Vagina (tissue), 2 donors: ENCODE data around the gene COX7A2L.

Source experiments
- POLR2A ChIP-seq, 2 donors: fragments of 450-650 bp; IDR thresholded peaks; one replicate each; pipeline ENCODE4 v1.6.1; 2017; ENCODE audit warnings: antibody characterized with exemption in 2 of 2, mild to moderate bottlenecking in 2 of 2, moderate library complexity in 2 of 2
- POLR2AphosphoS5 ChIP-seq, 2 donors: sonication (generic); formaldehyde crosslinking; IDR thresholded peaks; one replicate each; pipeline ENCODE4 v1.9.0; 2017; ENCODE audit warnings: antibody characterized with exemption in 2 of 2, mild to moderate bottlenecking in 2 of 2, low read depth in 1 of 2; ENCODE audit not compliant: insufficient read depth in 1 of 2
- TF ChIP-seq, protein P1 (sequence below), 3 experiments: fragments of 450-650 bp in 2 of 3; fragments of 200-600 bp in 1 of 3; sonication (generic) in 1 of 3; IDR thresholded peaks; one replicate each; pipeline ENCODE4 v1.5.1; 2017 to 2019; ENCODE audit warnings: antibody characterized with exemption in 3 of 3, mild to moderate bottlenecking in 2 of 3, moderate library complexity in 2 of 3

DNA sequence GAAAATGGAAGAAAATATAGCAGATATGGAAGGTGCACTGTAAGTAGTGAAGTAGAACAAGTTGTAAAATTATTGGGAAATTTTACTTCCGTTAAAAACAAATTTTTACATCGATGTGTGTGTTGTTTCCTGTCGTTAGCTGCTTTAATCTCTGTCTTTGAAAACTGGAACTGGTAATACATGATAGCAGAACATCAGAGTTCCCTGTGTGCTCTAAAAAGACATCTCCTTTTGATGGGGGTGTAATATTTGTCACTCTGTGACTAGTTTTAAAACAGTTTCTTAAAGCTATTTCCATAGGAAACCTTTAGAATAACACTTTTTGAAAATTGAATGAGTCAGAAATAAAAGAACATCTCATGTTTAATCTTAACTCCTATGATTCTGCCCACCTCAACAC lies 43.5 kb downstream of the COX7A2L start:
- TF ChIP-seq POLR2AphosphoS5 (IDR thresholded peaks at IDR 0.05; ENCODE audit: insufficient read depth in 1 of 2, low read depth in 1 of 2) (no peak), POLR2A (IDR thresholded peaks at IDR 0.05) (no peak)
- TF ChIP-seq, protein P1, sequence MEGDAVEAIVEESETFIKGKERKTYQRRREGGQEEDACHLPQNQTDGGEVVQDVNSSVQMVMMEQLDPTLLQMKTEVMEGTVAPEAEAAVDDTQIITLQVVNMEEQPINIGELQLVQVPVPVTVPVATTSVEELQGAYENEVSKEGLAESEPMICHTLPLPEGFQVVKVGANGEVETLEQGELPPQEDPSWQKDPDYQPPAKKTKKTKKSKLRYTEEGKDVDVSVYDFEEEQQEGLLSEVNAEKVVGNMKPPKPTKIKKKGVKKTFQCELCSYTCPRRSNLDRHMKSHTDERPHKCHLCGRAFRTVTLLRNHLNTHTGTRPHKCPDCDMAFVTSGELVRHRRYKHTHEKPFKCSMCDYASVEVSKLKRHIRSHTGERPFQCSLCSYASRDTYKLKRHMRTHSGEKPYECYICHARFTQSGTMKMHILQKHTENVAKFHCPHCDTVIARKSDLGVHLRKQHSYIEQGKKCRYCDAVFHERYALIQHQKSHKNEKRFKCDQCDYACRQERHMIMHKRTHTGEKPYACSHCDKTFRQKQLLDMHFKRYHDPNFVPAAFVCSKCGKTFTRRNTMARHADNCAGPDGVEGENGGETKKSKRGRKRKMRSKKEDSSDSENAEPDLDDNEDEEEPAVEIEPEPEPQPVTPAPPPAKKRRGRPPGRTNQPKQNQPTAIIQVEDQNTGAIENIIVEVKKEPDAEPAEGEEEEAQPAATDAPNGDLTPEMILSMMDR (IDR thresholded peaks at IDR 0.05) = no peak
